ENCODE results near the gene NHLRC1.

NHLRC1 gene

DNA sequence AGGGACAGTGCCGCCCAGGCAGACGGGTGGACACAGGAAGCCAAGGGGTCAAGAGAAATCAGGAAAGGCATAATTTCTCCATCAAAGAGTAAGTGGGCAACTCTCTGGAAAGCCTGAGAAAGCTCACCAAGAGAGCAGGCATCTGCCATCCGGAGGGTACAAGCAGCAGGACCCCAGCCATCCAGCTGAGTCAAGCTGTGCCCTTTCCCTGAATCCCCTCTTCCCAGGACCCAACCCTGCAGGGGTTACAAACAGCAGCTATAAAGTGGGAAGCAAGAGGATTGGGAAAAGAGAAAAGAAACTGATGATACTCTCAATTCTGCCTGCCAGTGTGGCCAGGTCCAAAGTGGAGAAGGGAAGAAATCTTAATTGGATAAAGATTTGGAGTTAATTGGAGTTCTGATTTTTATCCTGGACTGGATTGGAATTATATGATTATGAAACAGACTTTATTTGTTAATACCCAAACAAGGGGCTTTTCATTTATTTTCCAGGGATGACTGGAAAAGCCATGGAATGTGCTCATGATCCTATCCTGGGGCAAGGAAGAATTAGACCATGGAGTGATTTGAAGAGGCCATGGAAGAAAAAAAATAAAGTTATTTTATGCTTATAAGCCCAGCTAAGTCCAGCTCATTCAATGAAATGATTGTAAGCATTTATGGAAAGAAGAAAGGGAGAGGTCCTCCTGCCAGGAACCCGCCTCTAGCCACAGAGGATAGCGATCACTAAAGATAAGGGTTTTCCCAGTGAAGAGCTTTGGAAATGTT is 34.9 kb downstream of the NHLRC1 start:
- no peak for DNase-seq (ENCODE audit: low spot score)

GRCh38 chr6:18081025-18081668 is 41.3 kb downstream of the NHLRC1 start:
- no peak for DNase-seq (ENCODE audit: low spot score)

DNA sequence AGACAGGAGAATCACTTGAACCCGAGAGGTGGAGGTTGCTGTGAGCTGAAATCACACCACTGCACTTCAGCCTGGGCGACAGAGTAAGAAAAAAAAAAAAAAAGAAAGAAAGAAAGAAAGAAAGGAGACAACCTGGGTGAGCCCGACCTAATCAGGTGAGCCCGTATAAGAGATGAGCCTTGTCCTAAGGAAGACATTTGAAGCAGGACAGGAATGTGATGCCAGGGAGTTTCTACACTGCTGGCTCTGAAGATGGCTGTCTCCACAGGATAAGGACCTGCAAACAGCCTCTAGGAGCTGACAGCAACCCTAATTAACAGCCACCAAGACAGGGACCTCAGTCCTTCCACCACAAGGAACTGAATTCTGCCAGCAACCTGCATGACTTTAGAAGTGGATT is 41.9 kb downstream of the NHLRC1 start:
- no peak for DNase-seq (ENCODE audit: low spot score)

DNA sequence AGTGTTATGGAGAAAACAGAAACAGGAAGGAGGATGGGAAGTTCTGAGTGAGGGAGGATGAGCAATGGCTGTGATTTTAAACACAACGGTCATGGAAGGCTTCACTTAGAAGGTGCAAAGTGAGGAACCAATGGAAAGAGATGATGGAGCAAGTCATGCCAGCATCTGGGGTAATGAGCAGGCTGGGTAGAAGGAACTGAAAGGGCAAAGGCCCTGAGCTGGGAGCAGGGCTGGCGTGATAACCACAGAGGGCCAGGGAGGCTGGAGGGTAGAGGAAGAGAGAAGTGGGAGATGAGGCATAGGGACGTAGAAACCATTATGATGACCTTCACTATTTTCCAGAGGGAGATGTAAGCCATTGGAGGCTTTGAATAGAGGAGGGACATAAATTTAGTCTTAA is 43.6 kb downstream of the NHLRC1 start:
- no peak for DNase-seq (ENCODE audit: low spot score)

DNA sequence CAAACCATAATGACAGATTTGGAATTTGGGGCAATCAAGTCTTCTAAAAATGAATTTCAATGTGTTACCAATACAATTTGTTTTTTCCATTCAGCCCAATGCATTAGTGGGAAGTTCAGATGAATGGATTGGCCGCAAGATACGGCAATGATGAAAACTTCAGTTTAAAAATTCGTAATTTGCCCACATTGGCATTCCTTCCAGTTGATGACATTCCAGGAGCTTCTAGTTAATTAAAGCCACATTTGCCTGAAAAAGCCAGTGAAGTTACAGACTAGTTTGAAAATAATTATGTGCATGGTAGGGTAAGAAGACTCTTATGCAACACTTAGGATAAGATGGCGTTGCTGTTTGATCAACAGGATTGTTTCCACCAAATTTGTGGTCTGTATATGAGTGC is 46.2 kb downstream of the NHLRC1 start:
- DNase-seq (ENCODE audit: low spot score): no peak

- no peak for DNase-seq (ENCODE audit: low spot score)
Measured at GRCh38 chr6:18072841-18073240, 49.6 kb downstream of the NHLRC1 start.

- no peak for DNase-seq (ENCODE audit: low spot score)
Measured at GRCh38 chr6:18070486-18070885, 52.0 kb downstream of the NHLRC1 start.
